Activated naive CD4-positive, alpha-beta T cell treated with anti-CD3 and anti-CD28 coated beads, Interleukin-2, amount 50 U/mL, for 72 hours (primary cell): ENCODE data around the gene OLFM3. TPM values are rescaled to one million over a fixed set of nuclear protein-coding genes. Genes with fewer than 3 reads are reported as not detected.

Source experiments
- ATAC-seq, 2 donors: fragments of 150-1000 bp; cut with Tn5 transposase; 2 replicates each; pipeline ENCODE4 v1.10.0; 2021; ENCODE audit warnings: mild to moderate bottlenecking in 2 of 2, moderate library complexity in 2 of 2
- DNase-seq, 2 donors: peaks; one replicate each; pipeline ENCODE4 v3.0.0; 2021 to 2022; ENCODE audit warnings: low spot score in 2 of 2
- H3K27ac Mint-ChIP-seq, 2 donors: one replicate each; pipeline ENCODE4 v1.8.0; 2022; ENCODE audit warnings: mild to moderate bottlenecking in 2 of 2, mixed read lengths in 2 of 2
- H3K36me3 Mint-ChIP-seq, 2 donors: one replicate each; pipeline ENCODE4 v1.8.0; 2022; ENCODE audit warnings: mixed read lengths in 2 of 2
- H3K9me3 Mint-ChIP-seq, 2 donors: one replicate each; pipeline ENCODE4 v1.8.0; 2022; ENCODE audit warnings: mixed read lengths in 2 of 2
- total RNA-seq, 2 donors: library from RNA; stranded (reverse); gene quantifications; one replicate each; pipeline ENCODE4 v1.2.3, GENCODE V29; 2022

Gene OLFM3
- not detected for total RNA-seq

DNA sequence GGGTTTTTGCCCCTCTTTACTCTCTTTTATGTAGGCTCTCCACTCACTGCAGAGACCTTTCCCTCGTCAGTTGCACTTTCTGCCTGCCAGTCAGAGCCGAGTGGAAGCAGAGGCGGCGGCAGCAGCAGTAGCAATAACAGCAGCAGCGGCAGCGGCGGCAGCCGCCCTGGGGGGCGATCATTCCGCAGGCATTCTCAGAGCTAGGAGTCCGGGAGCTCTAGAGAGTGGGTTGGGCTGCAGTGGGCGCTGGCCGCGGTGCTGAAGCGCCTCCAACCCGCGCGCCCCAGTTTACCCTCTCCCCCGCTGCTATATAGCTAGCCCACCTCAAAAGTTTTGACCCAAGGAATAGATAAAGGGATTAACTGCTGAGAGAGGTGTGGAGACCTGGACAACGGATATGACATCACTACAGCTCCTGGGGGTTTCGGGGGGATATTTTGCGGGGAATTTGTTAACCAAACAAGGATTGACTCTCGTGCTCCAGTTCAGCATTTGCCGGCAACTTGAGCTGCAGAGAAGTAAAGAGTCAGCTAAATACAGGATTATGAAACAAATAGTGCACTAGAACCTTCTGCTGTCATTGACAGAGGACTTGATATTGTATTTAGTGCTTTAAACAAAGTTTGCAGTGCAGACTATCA lies at the start of gene OLFM3:
Gene OLFM3, minus strand, starts transcription at position 102 of the 641 bp plus-strand sequence.
- DNase-seq (no peak), ATAC-seq (no peak)
- no peaks in the 10 kb centered on the region for H3K36me3 Mint-ChIP-seq
- no peaks in the 10 kb centered on the region for H3K9me3 Mint-ChIP-seq
- no peak within 1 kb of the TSS for H3K27ac Mint-ChIP-seq

DNA sequence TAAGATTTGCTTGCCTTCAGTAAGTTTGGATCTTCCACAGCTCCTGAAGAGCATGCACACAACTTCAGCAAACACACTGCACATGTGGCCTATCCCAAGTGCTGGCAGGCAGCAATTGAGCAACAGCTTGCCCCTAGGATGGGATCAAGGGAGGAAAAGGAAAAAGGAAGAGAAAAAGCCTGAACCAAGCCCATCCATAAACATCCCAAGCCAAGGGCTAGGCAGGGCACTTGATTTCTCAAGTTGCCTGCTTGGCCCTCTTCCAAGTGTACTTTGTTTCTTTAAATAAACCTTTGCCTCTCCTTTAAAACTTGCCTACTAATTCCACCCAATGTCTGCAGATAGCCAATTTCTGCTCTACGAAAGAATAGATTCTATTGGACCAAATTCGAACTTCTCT lies 49.0 kb upstream of the OLFM3 start:
- no peaks in the 10 kb centered on the region for H3K36me3 Mint-ChIP-seq
- DNase-seq: no peak
- H3K27ac Mint-ChIP-seq: no peak overlapping the region
- peaks cover 0 to 4% of the 10 kb centered on the region in 2 donors for H3K9me3 Mint-ChIP-seq
- no peak for ATAC-seq

DNA sequence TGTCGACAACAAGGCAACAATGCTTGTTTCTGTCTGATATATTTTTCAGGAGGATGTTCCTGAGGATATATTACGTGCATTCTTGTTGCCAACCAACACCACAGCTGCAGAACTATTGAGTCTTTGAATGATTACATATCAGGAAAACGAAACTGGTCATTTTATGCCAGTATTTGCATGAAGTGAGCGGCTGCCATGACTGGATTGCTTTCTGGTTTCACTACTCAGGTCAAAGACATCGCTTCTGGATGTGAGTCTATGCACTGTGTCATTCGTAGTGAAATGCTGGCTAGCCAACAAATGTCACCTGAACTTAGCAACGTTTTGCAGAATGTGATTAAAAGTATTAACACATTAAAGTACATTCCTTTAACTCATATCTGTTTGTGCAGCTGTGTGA lies 35.8 kb upstream of the OLFM3 start:
- no peak for ATAC-seq
- no peaks in the 10 kb centered on the region for H3K9me3 Mint-ChIP-seq
- H3K36me3 Mint-ChIP-seq: no peaks in the 10 kb centered on the region
- DNase-seq: no peak
- H3K27ac Mint-ChIP-seq: no peak overlapping the region

DNA sequence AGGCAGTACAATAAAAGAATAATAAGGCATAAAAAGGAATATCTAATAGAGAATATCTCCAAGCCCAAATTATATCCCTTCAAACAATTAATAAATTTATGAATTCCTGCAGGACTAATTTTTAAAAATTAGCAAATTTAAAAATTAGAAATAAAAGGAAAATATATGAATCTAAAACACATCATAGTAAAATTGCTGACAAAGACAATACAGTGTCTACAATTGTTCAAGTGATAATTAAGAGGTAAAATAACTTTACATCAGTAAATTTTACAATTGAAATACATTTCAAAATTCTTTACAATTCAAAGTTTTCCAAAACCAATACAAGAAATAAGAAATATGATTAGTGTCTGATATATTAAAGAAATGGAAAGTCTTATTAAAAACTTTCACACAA lies 22.8 kb upstream of the OLFM3 start:
- no peaks in the 10 kb centered on the region for H3K9me3 Mint-ChIP-seq
- ATAC-seq: no peak
- no peak overlapping the region for H3K27ac Mint-ChIP-seq
- no peak for DNase-seq
- H3K36me3 Mint-ChIP-seq: no peaks in the 10 kb centered on the region

DNA sequence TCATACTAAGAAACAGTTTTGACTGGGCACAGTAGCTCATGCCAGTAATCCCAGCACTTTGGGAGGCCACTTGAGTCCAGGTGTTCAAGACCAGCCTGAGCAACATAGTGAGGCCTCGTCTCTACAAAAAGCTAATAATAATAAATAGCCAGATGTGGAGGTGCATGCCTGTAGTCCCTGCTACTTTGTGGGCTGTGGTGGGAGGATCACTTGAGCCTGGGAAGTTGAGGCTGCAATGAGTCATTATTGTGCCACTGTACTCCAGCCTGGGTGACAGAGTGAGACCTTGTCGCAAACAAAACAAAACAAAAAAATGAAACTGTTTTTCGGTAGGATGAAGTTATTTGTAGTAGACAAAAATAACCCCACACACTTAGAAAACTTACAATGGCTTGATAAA lies 19.0 kb upstream of the OLFM3 start:
- DNase-seq (no peak), ATAC-seq (no peak)
- H3K27ac Mint-ChIP-seq: no peak overlapping the region
- peaks cover 0 to 7% of the 10 kb centered on the region in 2 donors for H3K9me3 Mint-ChIP-seq
- H3K36me3 Mint-ChIP-seq: no peaks in the 10 kb centered on the region

DNA sequence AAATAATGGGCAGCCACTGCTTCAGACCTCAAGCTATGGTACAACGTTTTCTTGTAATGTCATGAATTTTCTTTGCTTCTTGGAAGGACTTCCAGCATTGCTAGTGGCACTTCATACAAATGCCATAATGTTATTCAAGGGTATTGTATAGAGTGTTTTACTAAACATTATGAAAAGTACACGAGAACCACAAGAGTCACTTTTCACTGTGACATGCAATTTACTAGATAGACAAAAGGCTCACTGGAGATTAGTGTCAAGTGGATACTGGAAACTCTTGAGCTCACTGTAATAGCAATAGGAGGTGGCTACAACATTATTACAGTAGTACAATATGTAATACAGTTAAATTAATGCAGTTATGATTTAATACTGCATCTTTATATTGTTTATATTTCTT lies 5.3 kb upstream of the OLFM3 start:
- no peaks in the 10 kb centered on the region for H3K9me3 Mint-ChIP-seq
- no peak overlapping the region for H3K27ac Mint-ChIP-seq
- DNase-seq (no peak), ATAC-seq (no peak)
- H3K36me3 Mint-ChIP-seq: no peaks in the 10 kb centered on the region

DNA sequence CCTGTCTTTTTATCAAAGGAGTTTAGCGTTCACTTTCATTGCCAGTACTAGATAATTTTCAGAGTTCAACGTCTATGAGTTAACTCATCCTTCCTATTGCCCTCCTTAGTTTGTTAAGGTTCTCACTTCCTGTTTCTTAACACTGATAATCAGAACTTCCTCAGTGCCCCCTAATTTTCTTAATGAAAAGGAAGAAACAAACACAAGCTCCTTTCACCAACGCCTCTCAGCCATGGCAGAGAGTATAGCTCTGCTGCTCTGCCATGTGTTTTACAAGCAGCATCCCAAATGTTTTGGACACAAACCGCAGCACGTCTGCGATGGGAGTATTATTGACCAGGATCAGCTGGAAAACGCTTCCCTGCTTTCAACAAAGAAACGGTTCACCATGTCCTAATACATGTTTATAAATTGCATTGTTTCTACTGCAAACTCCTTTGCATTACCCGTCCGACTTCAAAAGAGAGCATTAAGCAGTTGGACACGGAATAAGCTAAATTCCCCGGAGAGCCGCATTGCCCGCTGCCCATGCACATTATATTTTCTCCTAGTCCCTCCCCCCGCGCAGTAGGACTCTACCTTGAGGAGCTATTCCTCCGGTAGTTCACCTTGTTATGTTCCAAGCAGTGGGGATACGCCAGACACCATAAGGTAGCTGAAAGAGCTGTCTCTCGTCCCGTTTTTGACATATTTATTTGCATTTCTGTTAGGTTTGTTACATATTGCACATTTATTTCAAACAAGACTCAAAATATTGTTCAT lies 561 bp downstream of the OLFM3 start:
- DNase-seq: no peak
- no peak overlapping the region for H3K27ac Mint-ChIP-seq
- ATAC-seq: no peak
- no peaks in the 10 kb centered on the region for H3K36me3 Mint-ChIP-seq
- H3K9me3 Mint-ChIP-seq: no peaks in the 10 kb centered on the region

DNA sequence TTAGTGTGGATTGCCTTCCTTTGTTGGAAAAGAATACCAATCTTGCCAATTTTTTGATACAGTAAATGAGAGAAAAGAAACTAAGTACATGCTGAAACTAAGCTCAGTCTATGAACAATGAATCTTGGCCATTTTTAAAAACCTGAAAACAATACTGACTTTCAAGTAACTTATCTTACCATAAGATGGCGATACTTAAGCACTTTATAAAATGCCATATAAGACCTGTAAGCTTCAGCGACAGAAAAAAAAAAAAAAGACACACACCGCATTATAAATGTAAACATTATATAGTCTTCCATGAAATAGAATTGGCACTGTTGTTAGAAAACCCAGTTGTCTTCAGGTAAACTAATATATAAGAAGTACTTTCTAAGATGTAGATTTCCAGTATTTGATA lies 3.0 kb downstream of the OLFM3 start:
- Mint-ChIP-seq H3K36me3 (no peaks in the 10 kb centered on the region), H3K27ac (no peak overlapping the region), H3K9me3 (no peaks in the 10 kb centered on the region)
- ATAC-seq: no peak
- DNase-seq: no peak

DNA sequence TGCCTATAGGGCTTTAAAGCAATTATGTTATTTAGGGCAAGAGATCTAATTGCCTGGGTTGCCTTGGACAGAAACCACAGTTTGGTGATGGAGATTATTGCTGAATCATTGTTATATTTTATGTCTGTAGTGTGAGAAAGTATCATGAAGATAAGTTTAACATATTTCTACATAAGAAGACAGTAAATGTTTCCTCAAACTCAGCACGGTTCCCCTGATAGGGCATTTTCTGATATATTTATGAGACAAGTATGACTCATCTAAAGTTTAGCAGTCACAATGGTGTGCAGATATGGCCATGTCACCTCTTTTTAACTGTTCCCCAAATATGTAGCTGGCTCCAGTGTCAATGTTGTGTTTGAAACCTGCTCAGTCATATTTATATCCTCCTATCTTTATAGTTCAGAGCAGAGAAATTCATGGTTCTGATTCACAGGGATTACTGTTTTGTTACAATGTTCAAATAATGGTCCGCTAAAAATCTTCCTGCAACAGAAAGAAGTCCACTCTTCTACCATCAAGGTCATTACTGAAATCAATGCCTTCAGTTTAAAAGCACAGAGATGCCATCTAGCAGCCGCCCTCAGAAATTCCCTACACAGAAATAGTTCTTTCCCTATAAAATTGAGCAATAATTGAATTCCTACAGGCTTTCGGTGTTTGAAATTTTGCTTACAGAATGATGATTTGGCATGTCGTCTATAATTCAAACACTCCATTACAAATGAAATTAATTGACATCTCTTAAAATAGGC lies 3.7 kb downstream of the OLFM3 start:
- ATAC-seq: no peak
- Mint-ChIP-seq H3K27ac (no peak overlapping the region), H3K9me3 (no peaks in the 10 kb centered on the region), H3K36me3 (no peaks in the 10 kb centered on the region)
- DNase-seq: no peak

DNA sequence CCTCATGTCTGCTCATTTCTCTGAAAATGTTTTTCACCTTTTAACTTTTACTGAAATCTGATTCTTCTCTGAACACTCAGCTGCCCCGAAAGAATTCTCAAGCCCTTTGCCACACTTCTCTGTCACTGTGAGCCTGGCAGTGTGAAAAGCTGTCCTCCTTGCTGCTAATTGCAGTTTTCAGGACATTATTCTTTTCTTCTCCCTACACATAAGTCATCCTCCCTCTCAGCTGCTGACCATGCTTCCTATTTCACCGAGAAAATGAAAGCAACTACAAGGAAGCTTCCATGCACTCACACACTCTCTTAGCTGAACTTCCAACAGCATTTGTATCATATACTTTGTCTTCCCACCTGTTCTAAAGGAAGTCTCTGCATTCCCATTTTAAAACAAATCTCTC lies 15.8 kb downstream of the OLFM3 start:
- Mint-ChIP-seq H3K27ac (no peak overlapping the region), H3K9me3 (peaks cover 0 to 8% of the 10 kb centered on the region in 2 donors), H3K36me3 (no peaks in the 10 kb centered on the region)
- no peak for ATAC-seq
- no peak for DNase-seq

DNA sequence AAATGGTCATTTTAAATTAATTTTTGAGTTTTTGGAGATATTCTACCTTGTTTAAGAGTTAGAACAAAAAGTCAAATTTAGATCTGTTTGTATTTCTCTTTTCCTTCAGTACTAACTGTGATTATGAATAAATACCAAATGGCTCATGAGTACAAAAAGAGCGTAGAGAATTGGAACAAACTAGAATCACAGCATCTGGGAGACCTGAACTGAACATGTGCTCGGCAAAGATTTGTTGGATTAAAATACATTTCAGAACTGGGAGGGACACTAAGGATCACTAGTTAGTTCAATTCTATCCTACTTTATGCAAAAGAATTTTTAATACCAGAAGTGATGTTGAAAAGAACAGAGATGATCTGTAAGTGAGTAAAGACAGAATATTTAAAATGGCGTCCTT lies 19.5 kb downstream of the OLFM3 start:
- Mint-ChIP-seq H3K9me3 (peaks cover 0 to 8% of the 10 kb centered on the region in 2 donors), H3K27ac (no peak overlapping the region), H3K36me3 (no peaks in the 10 kb centered on the region)
- ATAC-seq: no peak
- DNase-seq: no peak

DNA sequence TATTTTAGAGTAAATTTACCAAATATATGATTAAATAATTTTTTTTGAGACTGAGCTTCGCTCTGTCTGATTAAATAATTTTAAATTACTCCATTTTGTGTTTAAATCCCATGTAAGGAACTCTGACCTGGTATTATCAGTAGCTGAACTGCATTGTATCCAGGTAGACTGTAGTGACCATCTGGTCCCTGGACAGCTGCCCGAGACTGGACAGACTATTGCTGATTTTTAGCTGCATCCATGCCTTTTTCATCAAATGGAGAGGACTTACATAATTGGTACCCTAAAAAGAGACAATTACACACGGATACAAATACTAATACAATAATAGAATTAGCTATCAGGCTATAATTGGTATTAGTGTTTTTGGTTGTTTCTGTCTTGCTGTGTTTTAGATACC lies 20.6 kb downstream of the OLFM3 start:
- ATAC-seq (no peak), DNase-seq (no peak)
- H3K36me3 Mint-ChIP-seq: no peaks in the 10 kb centered on the region
- peaks cover 0 to 8% of the 10 kb centered on the region in 2 donors for H3K9me3 Mint-ChIP-seq
- H3K27ac Mint-ChIP-seq: no peak overlapping the region

DNA sequence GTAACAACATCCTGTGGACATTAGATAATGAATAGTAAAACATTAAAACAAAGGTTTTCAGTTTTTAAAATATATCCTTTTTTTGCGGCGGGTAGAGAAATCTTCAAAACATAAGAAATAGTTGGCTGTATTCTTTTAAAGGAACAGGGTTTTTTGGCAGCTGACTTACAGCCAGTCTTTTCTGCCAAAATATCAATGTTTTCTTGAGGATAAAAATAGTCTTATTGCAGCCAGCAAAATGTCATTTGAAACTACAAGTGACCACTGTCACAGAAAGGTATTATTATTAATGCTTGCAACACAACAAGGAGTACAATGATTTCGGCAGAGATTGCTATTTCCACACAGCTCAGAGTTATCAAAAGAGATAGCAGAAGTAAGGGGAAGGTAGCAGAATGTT lies 21.4 kb downstream of the OLFM3 start:
- peaks cover 0 to 8% of the 10 kb centered on the region in 2 donors for H3K9me3 Mint-ChIP-seq
- H3K27ac Mint-ChIP-seq: no peak overlapping the region
- H3K36me3 Mint-ChIP-seq: no peaks in the 10 kb centered on the region
- ATAC-seq (no peak), DNase-seq (no peak)

DNA sequence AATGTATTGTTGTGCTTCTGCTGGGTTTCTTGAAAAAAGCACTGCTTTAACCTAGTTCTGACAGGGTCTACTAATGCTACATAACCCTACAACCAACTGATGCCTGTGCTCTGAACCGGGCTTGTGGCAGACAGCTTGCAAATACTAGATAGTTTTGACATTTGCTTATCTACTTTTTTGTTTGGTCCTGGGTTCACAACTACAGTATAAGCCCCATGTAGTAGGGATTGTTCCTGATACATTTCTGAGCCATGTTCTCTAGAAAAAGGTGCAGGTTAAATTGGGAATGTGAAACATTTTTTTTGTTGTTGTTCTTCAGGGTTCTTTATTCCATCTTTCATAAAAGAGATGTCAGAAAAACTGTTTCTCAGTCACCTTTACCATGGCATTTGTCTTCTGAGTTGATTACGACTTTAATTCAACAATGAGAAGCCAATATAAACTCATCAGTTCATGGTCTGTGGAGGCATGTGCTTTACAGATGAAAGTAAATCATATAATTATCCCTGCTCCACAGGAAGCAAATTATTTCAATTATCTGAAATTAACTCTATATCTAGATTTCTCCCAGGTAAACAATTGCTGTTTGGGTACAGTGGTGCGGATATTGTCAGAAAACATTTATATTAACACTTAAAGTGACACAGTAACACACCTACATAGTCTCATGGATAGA lies 22.0 kb downstream of the OLFM3 start:
- ATAC-seq (no peak), DNase-seq (no peak)
- H3K9me3 Mint-ChIP-seq: peaks cover 0 to 5% of the 10 kb centered on the region in 2 donors
- no peaks in the 10 kb centered on the region for H3K36me3 Mint-ChIP-seq
- H3K27ac Mint-ChIP-seq: no peak overlapping the region

DNA sequence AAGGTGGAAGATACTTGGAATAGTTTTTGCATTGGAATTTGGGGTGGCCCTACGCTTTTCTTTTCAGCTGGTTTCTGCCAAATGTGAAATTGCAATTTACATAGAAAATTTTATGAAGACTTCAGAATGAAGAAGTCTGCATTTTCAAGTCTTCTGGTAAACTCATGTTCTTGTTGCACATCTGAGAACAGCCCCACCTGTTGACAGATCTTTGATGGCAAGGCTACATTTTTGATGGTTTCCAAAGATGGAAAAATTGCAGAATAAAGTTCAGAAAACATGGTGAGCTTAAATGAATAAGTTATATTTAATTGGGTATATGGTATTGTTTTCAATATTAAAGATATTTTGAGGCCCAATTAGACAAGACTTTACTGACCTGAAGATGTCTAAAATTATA lies 25.4 kb downstream of the OLFM3 start:
- ATAC-seq (no peak), DNase-seq (no peak)
- H3K36me3 Mint-ChIP-seq: no peaks in the 10 kb centered on the region
- no peak overlapping the region for H3K27ac Mint-ChIP-seq
- H3K9me3 Mint-ChIP-seq: peaks cover 0 to 3% of the 10 kb centered on the region in 2 donors

DNA sequence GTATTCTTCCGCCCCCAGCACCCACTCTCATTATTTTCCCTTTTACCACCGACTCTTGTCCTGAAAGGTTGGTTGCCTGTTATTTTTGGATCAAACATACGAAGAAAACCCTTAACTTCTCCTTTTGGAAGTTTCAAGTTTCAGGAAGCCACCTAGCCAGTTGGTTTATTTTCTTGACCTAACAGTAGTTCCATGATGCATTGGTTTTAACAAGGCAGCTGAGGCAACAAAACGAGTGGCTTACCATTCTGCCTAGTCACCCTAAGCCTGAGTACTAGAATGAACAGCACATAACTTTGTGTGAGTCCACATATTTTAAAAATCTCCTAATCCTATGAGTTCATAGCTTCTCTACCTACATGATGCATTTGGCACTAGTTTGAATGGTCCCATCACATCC lies 28.9 kb downstream of the OLFM3 start:
- Mint-ChIP-seq H3K27ac (no peak overlapping the region), H3K9me3 (peaks cover 0 to 3% of the 10 kb centered on the region in 2 donors), H3K36me3 (no peaks in the 10 kb centered on the region)
- DNase-seq (no peak), ATAC-seq (no peak)

DNA sequence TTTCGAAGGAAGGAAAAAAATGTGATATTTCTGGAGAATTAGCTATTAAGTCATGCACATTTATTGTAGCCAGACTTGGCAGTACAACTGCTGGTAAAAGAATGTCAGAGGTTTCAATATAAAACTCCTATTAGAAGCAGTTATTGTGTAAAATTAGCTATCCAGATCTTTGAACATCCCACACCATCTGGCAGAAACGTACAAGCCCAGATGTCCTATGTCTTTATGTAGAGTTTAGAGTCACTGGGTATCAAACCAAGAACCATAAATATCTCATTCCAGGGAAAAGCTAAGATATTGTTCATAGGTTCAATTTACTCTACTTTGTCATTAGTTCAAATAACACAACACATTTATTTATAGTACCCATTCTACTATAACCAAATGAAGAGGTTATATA lies 31.4 kb downstream of the OLFM3 start:
- H3K27ac Mint-ChIP-seq: no peak overlapping the region
- ATAC-seq: no peak
- H3K36me3 Mint-ChIP-seq: no peaks in the 10 kb centered on the region
- no peak for DNase-seq
- peaks cover 0 to 3% of the 10 kb centered on the region in 2 donors for H3K9me3 Mint-ChIP-seq
